Endothelial cell of umbilical vein (primary cell): ENCODE data around the gene DNAH10. TPM values are rescaled to one million over a fixed set of nuclear protein-coding genes. Genes with fewer than 3 reads are reported as not detected.

ENCODE experiments used
- BruUV-seq: library from RNA; stranded (reverse); fragments of 400-500 nt; replicated peaks from 2 replicates; lab custom pipeline; 2021; lab: Mats Ljungman, UMichigan
- CTCF ChIA-PET: fragments of 300-600, 350-600 bp; sonication (Branson Sonifier 250); formaldehyde crosslinking; loops from one replicate; lab custom pipeline; 2021; ENCODE audit warnings: antibody characterized with exemption, inconsistent platforms; lab: Charles Lee
- POLR2A ChIA-PET: fragments of 300-600, 350-600 bp; sonication (Branson Sonifier 250); formaldehyde crosslinking; loops from one replicate; lab custom pipeline; 2021; ENCODE audit warnings: antibody characterized with exemption, inconsistent platforms; lab: Charles Lee
- DNase-seq: peaks from one replicate; pipeline ENCODE4 v3.0.0-alpha.2; 2011; ENCODE audit warnings: low read depth, low spot score
- FAIRE-seq: peaks from 2 replicates; lab custom pipeline; 2011; peaks lifted over from hg19 to GRCh38; lab: Jason Lieb, UNC
- H2AFZ ChIP-seq: 2 replicates; pipeline ENCODE4 v1.6.0; 2012; ENCODE audit warnings: low read depth, low read length, control low read depth, inconsistent platforms
- H3K27ac ChIP-seq: 2 replicates; pipeline ENCODE4 v1.5.1; 2011; ENCODE audit warnings: low read depth, mild to moderate bottlenecking, control low read depth, low read length, moderate library complexity; ENCODE audit not compliant: insufficient read depth
- H3K27me3 ChIP-seq, 2 experiments: 2 replicates each; pipeline versions ENCODE4 v1.6.0 to v1.6.1; 2011; ENCODE audit warnings: low read length in 2 of 2, mixed read lengths in 1 of 2; ENCODE audit not compliant: control insufficient read depth in 2 of 2, insufficient read depth in 2 of 2
- H3K36me3 ChIP-seq, 2 experiments: 2 replicates in 1 of 2; 3 replicates in 1 of 2; pipeline ENCODE4 v1.5.1; 2011; ENCODE audit warnings: low read length in 2 of 2, mild to moderate bottlenecking in 1 of 2, moderate library complexity in 1 of 2; ENCODE audit not compliant: control insufficient read depth in 2 of 2, insufficient read depth in 2 of 2; ENCODE audit errors: extremely low read depth in 1 of 2
- H3K4me1 ChIP-seq: 3 replicates; pipeline ENCODE4 v1.5.1; 2011; ENCODE audit warnings: mild to moderate bottlenecking, low read length; ENCODE audit not compliant: control insufficient read depth, insufficient read depth; ENCODE audit errors: extremely low read depth
- H3K4me2 ChIP-seq: 2 replicates; pipeline ENCODE4 v1.6.1; 2011; ENCODE audit warnings: low read length, control low read depth, mixed read lengths; ENCODE audit not compliant: insufficient read depth
- H3K4me3 ChIP-seq, 3 experiments: fragments of 200-600 bp in 1 of 3; sonication (generic), shearing (Covaris generic) in 1 of 3; replicated peaks in 1 of 3; 2 replicates each; pipeline ENCODE4 v1.5.1; 2011 to 2016; ENCODE audit warnings: control low read depth in 3 of 3, low read length in 3 of 3, mild to moderate bottlenecking in 2 of 3, inconsistent platforms in 1 of 3, low read depth in 1 of 3, moderate library complexity in 1 of 3; ENCODE audit not compliant: insufficient read depth in 1 of 3
- H3K79me2 ChIP-seq: 2 replicates; pipeline ENCODE4 v1.6.0; 2012; ENCODE audit warnings: low read length, inconsistent platforms; ENCODE audit not compliant: control insufficient read depth, insufficient read depth
- H3K9ac ChIP-seq: replicated peaks from 2 replicates; pipeline ENCODE3; 2011; ENCODE audit warnings: low read length, control low read depth; ENCODE audit not compliant: insufficient read depth; ENCODE audit errors: extremely low read depth
- H3K9me1 ChIP-seq: replicated peaks from 3 replicates; pipeline ENCODE4 v1.6.0; 2011; ENCODE audit warnings: mild to moderate bottlenecking, low read length; ENCODE audit not compliant: control insufficient read depth, insufficient read depth; ENCODE audit errors: extremely low read depth
- H3K9me3 ChIP-seq: replicated peaks from 2 replicates; pipeline ENCODE4 v1.5.1; 2012; ENCODE audit warnings: low read length, inconsistent platforms; ENCODE audit not compliant: control insufficient read depth, insufficient read depth
- H4K20me1 ChIP-seq: replicated peaks from 2 replicates; pipeline ENCODE3; 2011; ENCODE audit warnings: mild to moderate bottlenecking, low read length; ENCODE audit not compliant: control insufficient read depth, insufficient read depth; ENCODE audit errors: extremely low read depth
- EZH2 ChIP-seq: IDR thresholded peaks from 2 replicates; pipeline ENCODE4 v1.6.1; 2012; ENCODE audit warnings: borderline replicate concordance, low read depth, mild to moderate bottlenecking, moderate library complexity, low read length, inconsistent platforms; ENCODE audit not compliant: severe bottlenecking
- FOS ChIP-seq: IDR thresholded peaks from 2 replicates; pipeline ENCODE4 v1.6.1; 2011; ENCODE audit warnings: mild to moderate bottlenecking, low read length, moderate library complexity, borderline replicate concordance; ENCODE audit not compliant: insufficient read depth
- GATA2 ChIP-seq: IDR thresholded peaks from 2 replicates; pipeline ENCODE4 v1.7.0; 2011; ENCODE audit warnings: low read depth, mild to moderate bottlenecking, moderate library complexity, mixed read lengths, low read length; ENCODE audit not compliant: insufficient read length, insufficient read depth
- JUN ChIP-seq: IDR thresholded peaks from 2 replicates; pipeline ENCODE4 v1.6.1; 2011; ENCODE audit warnings: borderline replicate concordance, low read depth; ENCODE audit not compliant: insufficient read length, insufficient read depth
- MYC ChIP-seq: IDR thresholded peaks from one replicate; pipeline ENCODE4 v1.6.1; 2011; ENCODE audit warnings: mild to moderate bottlenecking, low read depth, low read length
- POLR2A ChIP-seq: IDR thresholded peaks from 2 replicates; pipeline ENCODE4 v1.6.1; 2012; ENCODE audit warnings: low read depth, mild to moderate bottlenecking, control low read depth, low read length
- POLR2AphosphoS5 ChIP-seq: IDR thresholded peaks from 2 replicates; pipeline ENCODE4 v1.6.1; 2012; ENCODE audit warnings: low read depth, mild to moderate bottlenecking, control low read depth, low read length, moderate library complexity; ENCODE audit not compliant: insufficient read depth
- dilution Hi-C: fragments of 300-500 bp; cut with MboI; formaldehyde crosslinking; loops from one replicate; pipeline ENCODE4 v1.15.0; 2019; ENCODE audit warnings: low sequenced_read_pairs; ENCODE audit not compliant: extremely low pct_ligation_motif_present
- intact Hi-C: fragments of 100-400 bp; cut with micrococcal nuclease; formaldehyde crosslinking; loops from one replicate; pipeline ENCODE4 v1.10.0; 2022
- polyA plus RNA-seq, 4 experiments: library from polyadenylated mRNA; depleted of rRNA in 3 of 4; stranded (reverse) in 3 of 4; unstranded in 1 of 4; fragments of >200 nt; gene quantifications; 2 replicates each; pipeline versions ENCODE4 v1.2.1 to v1.2.3, GENCODE V29; 2011 to 2012; ENCODE audit warnings: missing spikeins in 1 of 4
- total RNA-seq: library from RNA; stranded (reverse); gene quantifications from 2 replicates; pipeline ENCODE4 v1.2.3, GENCODE V29; 2021
- TF ChIP-seq, protein P1 (sequence below), 2 donors: IDR thresholded peaks; 1 replicate in 1 of 2; 2 replicates in 1 of 2; pipeline ENCODE4 v1.5.1; 2011; ENCODE audit warnings: low read length in 2 of 2, mild to moderate bottlenecking in 2 of 2, moderate library complexity in 2 of 2, control low read depth in 1 of 2, inconsistent platforms in 1 of 2, low read depth in 1 of 2; ENCODE audit not compliant: insufficient read depth in 1 of 2; ENCODE audit errors: extremely low read depth in 1 of 2
- TF ChIP-seq, protein P2 (sequence below): IDR thresholded peaks from 2 replicates; pipeline ENCODE4 v1.6.1; 2011; ENCODE audit not compliant: insufficient read depth, insufficient read length

The DNAH10 gene
- total and polyA plus RNA-seq, 2 donors (not counting 3 experiments of a cell fraction or from before 2014, with no cell fraction given) = 0.04 to 0.31 TPM

DNA sequence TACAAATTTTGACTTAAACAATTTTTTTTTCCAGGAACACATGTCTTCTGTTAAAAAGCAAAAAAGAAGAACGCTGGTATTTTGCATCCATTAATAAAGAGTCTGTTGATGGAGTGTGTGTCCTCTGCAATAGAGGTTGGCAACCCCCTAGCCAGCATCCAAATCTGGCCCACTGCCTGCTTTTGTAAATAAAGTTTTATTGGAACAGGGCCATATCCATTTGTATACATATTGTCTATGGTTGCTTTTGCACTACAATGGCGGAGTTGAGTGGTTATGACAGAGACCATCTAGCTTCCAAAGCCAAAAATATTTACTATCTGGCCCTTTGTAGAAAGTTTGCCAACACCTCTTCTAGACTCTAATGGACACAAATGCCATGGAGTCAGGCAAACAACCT is 160.9 kb downstream of the DNAH10 start:
- H3K4me1 ChIP-seq = no peaks in the 10 kb centered on the region
- H3K9me3 ChIP-seq = no peaks in the 10 kb centered on the region
- no peak overlapping the region for H2AFZ ChIP-seq
- dilution Hi-C loops (no loop called here), intact Hi-C loops (no loop called here)
- FAIRE-seq (no peak), DNase-seq (no peak)
- H3K4me2 ChIP-seq = no peak overlapping the region
- H3K9ac ChIP-seq = no peak overlapping the region
- H4K20me1 ChIP-seq = no peaks in the 10 kb centered on the region
- ChIA-PET POLR2A (no interaction called here), CTCF (interaction anchor here (0.9 kb wide), 1 partner anchor 13 kb away, joined by 3 read pairs; no protein-coding TSS in a partner anchor)
- H3K27ac ChIP-seq = no peak overlapping the region
- H3K9me1 ChIP-seq = no peaks in the 10 kb centered on the region
- no peak overlapping the region for H3K4me3 ChIP-seq
- no peak for TF ChIP-seq POLR2A
- TF ChIP-seq, protein P1, sequence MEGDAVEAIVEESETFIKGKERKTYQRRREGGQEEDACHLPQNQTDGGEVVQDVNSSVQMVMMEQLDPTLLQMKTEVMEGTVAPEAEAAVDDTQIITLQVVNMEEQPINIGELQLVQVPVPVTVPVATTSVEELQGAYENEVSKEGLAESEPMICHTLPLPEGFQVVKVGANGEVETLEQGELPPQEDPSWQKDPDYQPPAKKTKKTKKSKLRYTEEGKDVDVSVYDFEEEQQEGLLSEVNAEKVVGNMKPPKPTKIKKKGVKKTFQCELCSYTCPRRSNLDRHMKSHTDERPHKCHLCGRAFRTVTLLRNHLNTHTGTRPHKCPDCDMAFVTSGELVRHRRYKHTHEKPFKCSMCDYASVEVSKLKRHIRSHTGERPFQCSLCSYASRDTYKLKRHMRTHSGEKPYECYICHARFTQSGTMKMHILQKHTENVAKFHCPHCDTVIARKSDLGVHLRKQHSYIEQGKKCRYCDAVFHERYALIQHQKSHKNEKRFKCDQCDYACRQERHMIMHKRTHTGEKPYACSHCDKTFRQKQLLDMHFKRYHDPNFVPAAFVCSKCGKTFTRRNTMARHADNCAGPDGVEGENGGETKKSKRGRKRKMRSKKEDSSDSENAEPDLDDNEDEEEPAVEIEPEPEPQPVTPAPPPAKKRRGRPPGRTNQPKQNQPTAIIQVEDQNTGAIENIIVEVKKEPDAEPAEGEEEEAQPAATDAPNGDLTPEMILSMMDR (IDR thresholded peaks at IDR 0.05; ENCODE audit: extremely low read depth in 1 of 2, insufficient read depth in 1 of 2, low read depth in 1 of 2, low read length in 2 of 2) = no peak
- TF ChIP-seq JUN = no peak
- no peak for TF ChIP-seq MYC
- no peak for TF ChIP-seq GATA2
- no peak for TF ChIP-seq POLR2AphosphoS5
- no peak for TF ChIP-seq EZH2
- TF ChIP-seq, protein P2, sequence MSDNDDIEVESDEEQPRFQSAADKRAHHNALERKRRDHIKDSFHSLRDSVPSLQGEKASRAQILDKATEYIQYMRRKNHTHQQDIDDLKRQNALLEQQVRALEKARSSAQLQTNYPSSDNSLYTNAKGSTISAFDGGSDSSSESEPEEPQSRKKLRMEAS = no peak
- TF ChIP-seq FOS = no peak
- no peaks in the 10 kb centered on the region for H3K79me2 ChIP-seq
- no TSS peak for BruUV-seq
- no peaks in the 10 kb centered on the region for H3K36me3 ChIP-seq
- H3K27me3 ChIP-seq = peaks cover 0 to 20% of the 10 kb centered on the region in 2 experiments
